HUES48 (cell line): ENCODE data around the gene DPP3.
"Not testable (repeated sequence)": the region's sequence is repeated elsewhere in the genome, so short reads cannot be mapped to it uniquely, and the experiment has no call there.

ENCODE experiments used
- H3K27ac ChIP-seq: one replicate; pipeline ENCODE4 v1.7.0; 2013; ENCODE audit warnings: low read depth, low read length, inconsistent platforms
- H3K27me3 ChIP-seq: 2 replicates; pipeline ENCODE4 v1.6.1; 2013; ENCODE audit warnings: mild to moderate bottlenecking, low read length; ENCODE audit not compliant: control insufficient read depth, insufficient read depth
- H3K36me3 ChIP-seq: 2 replicates; pipeline ENCODE4 v1.6.1; 2013; ENCODE audit warnings: low read length; ENCODE audit not compliant: control insufficient read depth, insufficient read depth
- H3K4me1 ChIP-seq: 2 replicates; pipeline ENCODE4 v1.6.1; 2013; ENCODE audit warnings: mild to moderate bottlenecking, low read length; ENCODE audit not compliant: control insufficient read depth, insufficient read depth
- H3K4me3 ChIP-seq: 2 replicates; pipeline ENCODE4 v1.5.1; 2013; ENCODE audit warnings: mild to moderate bottlenecking, low read depth, low read length
- H3K9ac ChIP-seq: 2 replicates; pipeline ENCODE4 v1.6.1; 2013; ENCODE audit warnings: mild to moderate bottlenecking, low read depth, low read length, moderate library complexity
- H3K9me3 ChIP-seq: 2 replicates; pipeline ENCODE4 v1.6.1; 2013; ENCODE audit warnings: low read length; ENCODE audit not compliant: control insufficient read depth, insufficient read depth

Gene DPP3

DNA sequence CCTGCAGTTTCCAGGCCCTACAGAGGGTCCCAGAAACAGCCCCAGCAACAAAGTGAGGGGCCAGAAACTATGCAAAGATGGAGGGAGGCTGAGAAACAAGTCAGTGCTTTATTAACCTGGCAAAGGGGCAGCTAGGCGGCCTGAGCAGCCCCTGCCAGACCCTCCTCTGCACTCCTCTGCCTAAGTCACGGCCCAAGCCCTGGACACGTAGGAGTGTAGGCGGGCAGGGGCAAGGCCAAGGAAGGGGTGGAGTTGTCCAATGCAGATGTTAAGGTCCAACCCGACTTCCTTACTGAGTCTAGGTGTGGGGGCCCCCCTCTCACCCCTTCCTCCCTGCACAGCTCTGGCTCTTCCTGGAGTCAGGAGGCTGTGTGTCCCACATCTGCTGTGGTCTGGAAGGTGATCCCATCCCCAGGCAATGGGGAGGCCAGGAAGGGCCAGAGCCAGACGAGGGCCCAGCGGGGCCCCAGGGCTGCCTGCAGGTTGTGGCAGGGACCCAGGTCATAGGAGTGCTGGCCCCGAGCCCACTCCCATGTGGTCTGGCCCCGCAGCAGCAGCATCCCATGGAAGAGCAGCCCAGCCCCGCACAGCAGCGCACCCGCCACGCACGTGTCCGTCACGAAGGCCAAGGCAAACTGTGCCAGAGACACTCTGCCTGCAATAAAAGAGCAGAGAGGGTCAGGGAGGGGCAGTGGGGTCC is 59.1 kb downstream of the DPP3 start:
- H3K9ac ChIP-seq: no peak overlapping the region
- H3K4me1 ChIP-seq: peaks cover 5% of the 10 kb centered on the region; the same call in 1 of the 2 replicates
- no peak overlapping the region for H3K4me3 ChIP-seq
- no peaks in the 10 kb centered on the region; the same call in 1 of the 2 replicates for H3K36me3 ChIP-seq
- no peak overlapping the region for H3K27ac ChIP-seq
- H3K9me3 ChIP-seq: no peaks in the 10 kb centered on the region
- no peaks in the 10 kb centered on the region for H3K27me3 ChIP-seq

DNA sequence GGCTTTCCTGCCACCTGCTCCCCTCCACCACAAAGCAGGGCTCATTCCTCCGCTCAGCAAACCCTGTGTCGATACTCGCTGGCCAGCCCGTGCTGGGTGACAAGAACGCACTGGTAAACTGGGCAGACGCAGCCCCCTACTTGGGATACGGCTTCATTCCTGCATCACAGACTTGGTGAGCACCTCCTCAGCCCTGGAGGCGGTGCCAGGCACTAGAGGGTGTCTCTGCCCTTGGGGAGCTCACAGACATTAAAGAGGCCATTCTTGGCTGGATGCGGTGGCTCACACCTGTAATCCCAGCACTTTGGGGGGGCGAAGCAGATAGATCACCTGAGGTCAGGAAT is 59.6 kb downstream of the DPP3 start:
- H3K4me3 ChIP-seq: no peak overlapping the region
- no peaks in the 10 kb centered on the region for H3K9me3 ChIP-seq
- H3K4me1 ChIP-seq: peaks cover 5% of the 10 kb centered on the region; the same call in 1 of the 2 replicates
- no peaks in the 10 kb centered on the region; the same call in 1 of the 2 replicates for H3K36me3 ChIP-seq
- no peaks in the 10 kb centered on the region for H3K27me3 ChIP-seq
- no peak overlapping the region for H3K9ac ChIP-seq
- H3K27ac ChIP-seq: no peak overlapping the region

DNA sequence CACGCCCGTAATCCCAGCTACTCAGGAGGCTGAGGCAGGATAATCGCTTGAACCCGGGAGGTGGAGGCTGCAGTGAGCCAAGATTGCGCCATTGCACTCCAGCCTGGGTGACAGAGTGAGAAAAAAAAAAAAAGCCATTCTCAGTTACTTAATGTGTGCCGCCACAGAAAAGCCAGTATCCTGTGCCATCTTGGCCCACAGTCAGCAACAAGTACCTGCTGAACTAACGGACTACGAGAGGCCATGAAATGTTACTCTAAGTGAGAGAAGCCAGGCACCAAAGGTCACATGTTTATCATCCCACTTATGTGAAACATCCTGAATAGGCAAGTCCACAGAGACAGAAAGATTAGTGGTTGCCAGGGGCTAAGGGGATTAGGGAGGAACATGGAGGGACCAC is 60.4 kb downstream of the DPP3 start:
- H3K4me3 ChIP-seq, H3K9me3 ChIP-seq, H3K27me3 ChIP-seq, H3K27ac ChIP-seq, H3K9ac ChIP-seq, H3K36me3 ChIP-seq, H3K4me1 ChIP-seq: not testable (repeated sequence)

DNA sequence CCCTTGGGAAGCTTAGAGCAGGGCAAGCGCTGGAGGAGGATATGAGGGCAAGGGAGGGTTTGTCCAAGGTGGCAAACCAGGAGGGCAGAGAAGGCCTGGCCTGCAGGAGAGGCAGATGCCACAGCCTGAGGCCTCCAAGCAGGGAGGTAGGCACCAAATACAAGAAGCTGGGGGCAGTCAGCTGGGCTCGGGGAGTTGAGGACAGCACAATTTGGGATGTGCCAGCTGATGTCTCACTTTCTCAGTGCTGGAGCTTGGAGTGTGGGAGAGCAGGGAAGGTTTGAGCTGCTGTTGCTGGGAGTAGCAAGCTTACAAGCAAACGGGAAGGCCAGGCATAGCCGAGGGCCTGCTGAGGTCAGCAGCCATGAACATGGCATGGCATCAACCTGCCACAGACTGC is 61.7 kb downstream of the DPP3 start:
- no peaks in the 10 kb centered on the region; the same call in 1 of the 2 replicates for H3K36me3 ChIP-seq
- no peaks in the 10 kb centered on the region for H3K9me3 ChIP-seq
- peaks cover 9% of the 10 kb centered on the region; the same call in 1 of the 2 replicates for H3K4me1 ChIP-seq
- no peak overlapping the region for H3K4me3 ChIP-seq
- H3K27me3 ChIP-seq: no peaks in the 10 kb centered on the region
- no peak overlapping the region for H3K27ac ChIP-seq
- H3K9ac ChIP-seq: no peak overlapping the region

DNA sequence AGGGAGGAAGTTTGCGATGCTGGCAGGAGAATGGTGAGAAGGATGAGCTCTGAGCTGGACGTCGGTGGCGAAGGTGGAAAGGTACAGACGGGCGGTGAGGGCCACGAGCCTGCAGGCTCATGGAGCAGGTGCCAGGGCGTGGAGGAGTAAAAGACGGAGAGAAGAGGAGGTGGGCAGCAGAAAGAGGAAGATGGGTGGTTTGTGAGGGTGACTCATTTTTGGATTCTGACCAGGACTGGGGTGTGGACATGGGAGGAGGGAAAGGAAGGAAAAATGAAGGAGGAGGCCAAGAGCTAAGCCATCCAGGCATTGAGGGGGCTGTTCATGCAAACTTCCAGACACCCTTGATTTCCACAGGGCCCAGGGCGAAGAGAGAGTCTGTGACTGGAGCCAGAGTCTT is 62.1 kb downstream of the DPP3 start:
- H3K27me3 ChIP-seq: no peaks in the 10 kb centered on the region
- no peak overlapping the region for H3K4me3 ChIP-seq
- no peaks in the 10 kb centered on the region; the same call in 1 of the 2 replicates for H3K36me3 ChIP-seq
- no peak overlapping the region for H3K9ac ChIP-seq
- no peaks in the 10 kb centered on the region for H3K9me3 ChIP-seq
- H3K27ac ChIP-seq: no peak overlapping the region
- H3K4me1 ChIP-seq: peaks cover 9% of the 10 kb centered on the region; the same call in 1 of the 2 replicates

DNA sequence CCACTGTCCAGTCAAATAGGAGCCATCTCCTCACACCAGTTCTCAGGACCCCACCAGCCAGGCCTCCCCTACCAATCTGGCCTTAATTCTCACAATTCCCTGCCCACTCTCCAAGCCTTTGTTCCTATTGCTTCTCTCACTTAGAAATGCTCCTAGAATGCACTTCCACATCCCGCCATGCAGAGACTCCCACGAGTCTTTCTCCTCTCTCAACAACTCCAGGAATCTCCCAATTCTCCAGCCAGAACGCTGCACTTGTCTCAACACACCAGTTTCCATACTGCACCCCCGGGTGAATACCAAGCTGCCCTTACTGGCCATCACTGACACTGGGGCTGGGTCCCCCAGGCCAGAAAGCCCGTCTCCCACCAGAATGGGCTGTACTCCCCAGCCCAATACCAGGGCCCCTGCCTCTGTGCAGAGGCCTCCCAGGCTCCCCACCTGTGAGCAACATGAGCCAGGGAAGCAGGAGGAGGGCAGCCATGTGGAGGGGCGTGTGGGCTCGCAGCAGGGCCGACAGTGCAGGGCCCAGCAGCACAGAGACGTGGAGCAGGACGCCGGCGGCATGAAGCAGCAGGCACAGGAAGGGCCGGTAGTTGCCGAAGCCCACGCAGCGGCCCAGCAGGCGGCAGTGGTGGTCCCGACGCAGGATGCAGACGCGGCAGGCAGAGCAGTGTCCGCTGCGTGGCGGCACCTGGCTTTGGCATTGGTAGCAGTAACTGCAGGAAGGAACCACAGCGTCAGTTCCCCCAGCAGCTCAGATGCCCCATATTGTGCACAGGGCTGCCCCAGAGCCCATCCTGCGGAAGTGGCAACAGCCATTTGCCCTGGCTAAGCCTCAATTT is 63.3 kb downstream of the DPP3 start:
- H3K4me3 ChIP-seq: no peak overlapping the region; the same call in 1 of the 2 replicates
- no peaks in the 10 kb centered on the region; the same call in 1 of the 2 replicates for H3K36me3 ChIP-seq
- no peaks in the 10 kb centered on the region for H3K27me3 ChIP-seq
- no peak overlapping the region for H3K27ac ChIP-seq
- H3K9ac ChIP-seq: no peak overlapping the region
- no peaks in the 10 kb centered on the region for H3K9me3 ChIP-seq
- peaks cover 11% of the 10 kb centered on the region; the same call in 1 of the 2 replicates for H3K4me1 ChIP-seq

DNA sequence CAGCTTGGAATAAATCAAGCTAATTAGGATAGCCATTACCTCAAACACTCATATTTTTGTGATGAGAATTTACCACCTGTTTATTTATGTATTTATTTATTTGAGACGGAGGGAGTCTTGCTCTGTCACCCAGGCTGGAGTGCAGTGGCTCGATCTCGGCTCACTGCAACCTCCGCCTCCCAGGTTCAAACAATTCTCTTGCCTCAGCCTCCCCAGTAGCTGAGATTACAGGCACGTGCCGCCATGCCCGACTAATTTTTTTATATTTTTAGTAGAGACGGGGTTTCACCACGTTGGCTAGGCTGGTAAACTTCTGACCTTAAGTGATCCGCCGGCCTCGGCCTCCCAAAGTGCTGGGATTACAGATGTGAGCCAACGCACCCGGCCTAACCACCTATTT is 64.7 kb downstream of the DPP3 start:
- not testable (repeated sequence) for H3K9me3 ChIP-seq, H3K27me3 ChIP-seq, H3K36me3 ChIP-seq, H3K27ac ChIP-seq
- Histone ChIP-seq H3K4me3 (peak overlapping the region; percentile 71; the same call in 1 of the 2 replicates), H3K4me1 (peaks cover 18% of the 10 kb centered on the region; the same call in 1 of the 2 replicates), H3K9ac (0 out of 2 replicates have a peak overlapping the region, but pooled peaks have one; percentile 39)

DNA sequence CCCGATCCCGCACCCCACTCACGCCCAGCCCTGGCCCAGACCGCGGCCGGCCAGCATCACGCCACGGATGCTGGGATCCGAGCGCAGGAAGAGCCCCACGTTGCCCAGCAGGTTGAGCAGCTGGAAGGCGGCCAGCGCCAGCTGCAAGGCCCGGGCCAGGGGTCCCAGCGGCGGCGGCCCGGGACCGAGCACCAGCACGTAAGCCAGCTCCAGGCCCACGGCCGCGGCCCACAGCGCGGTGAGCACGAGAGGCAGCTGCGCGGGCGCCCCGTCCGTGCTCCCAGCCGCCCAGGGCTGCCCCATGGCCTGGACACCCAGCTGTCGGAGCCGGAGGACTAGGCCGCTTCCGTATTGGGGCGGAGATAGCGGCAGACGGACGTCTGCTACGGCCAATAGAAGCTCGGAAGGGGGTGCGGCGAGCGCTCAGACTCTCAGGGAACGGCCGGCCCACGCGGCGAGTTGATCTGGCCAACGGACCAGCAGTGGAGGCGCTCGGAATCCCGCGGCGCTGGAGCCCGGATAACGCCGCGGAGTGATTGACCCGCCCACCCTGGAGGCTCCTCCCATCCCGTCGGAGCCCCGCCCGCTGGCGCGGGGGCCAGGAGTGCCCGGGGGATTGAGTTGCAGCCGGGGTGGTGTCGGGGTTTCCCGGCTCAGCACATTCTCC is 65.6 kb downstream of the DPP3 start, which contains the start of gene ZDHHC24:
ZDHHC24 (minus strand) TSS at position 348 of the 667 bp plus-strand sequence; CDS start at position 303, 45 bp downstream.
- peak within 1 kb of the TSS; percentile 59 for H3K27ac ChIP-seq
- peaks cover 18% of the 10 kb centered on the region; the same call in 1 of the 2 replicates for H3K4me1 ChIP-seq
- H3K27me3 ChIP-seq: no peaks in the 10 kb centered on the region; the same call in 1 of the 2 replicates

DNA sequence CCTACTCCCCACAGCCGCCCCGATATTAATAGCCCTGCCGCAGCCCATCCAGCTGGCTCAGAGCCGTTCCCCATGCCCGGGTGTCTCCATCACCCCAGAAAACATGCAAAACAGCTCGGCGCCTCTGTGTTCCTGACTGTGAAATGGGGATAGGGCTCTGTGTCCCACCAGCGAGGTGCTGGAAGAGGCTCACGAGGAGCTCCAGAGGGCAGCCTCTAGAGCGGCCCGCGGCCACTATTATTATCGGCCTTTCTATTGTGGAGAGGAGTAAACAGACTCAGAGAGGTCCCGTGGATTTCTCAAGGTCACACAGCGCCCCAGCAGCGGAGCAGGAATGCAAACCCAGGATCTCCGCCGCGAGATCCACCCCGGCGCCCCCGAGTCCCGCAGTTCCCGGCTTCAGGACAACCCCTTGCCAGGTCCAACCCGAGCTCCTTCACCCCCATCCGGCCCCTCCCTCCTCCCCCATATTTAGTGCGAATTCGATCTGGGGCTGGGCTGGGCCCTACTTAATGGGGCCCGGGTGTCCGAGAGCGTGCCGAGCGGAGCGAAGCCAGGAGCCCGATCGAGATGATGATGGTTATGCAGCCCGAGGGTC is 66.2 kb downstream of the DPP3 start, which contains the start of gene ACTN3:
ACTN3 (plus strand) TSS at position 536 of the 598 bp plus-strand sequence; CDS start at position 571, 35 bp downstream.
- Histone ChIP-seq H3K36me3 (no peaks in the 10 kb centered on the region; the same call in 1 of the 2 replicates), H3K9ac (peak within 1 kb of the TSS; percentile 39), H3K27ac (peak within 1 kb of the TSS; percentile 59), H3K4me1 (peaks cover 18% of the 10 kb centered on the region; the same call in 1 of the 2 replicates), H3K27me3 (no peaks in the 10 kb centered on the region; the same call in 1 of the 2 replicates), H3K4me3 (peak within 1 kb of the TSS; percentile 71), H3K9me3 (no peaks in the 10 kb centered on the region)

More for the DNA sequence above, 65.6 kb downstream of the DPP3 start, which contains the start of gene ZDHHC24:
- no peaks in the 10 kb centered on the region; the same call in 1 of the 2 replicates for H3K36me3 ChIP-seq
- H3K9ac ChIP-seq: peak within 1 kb of the TSS; percentile 39
- no peaks in the 10 kb centered on the region for H3K9me3 ChIP-seq
- H3K4me3 ChIP-seq: peak within 1 kb of the TSS; percentile 71
